K562 (cell line): ENCODE results near the gene THAP6. TPM values are rescaled to one million over a fixed set of nuclear protein-coding genes. Genes with fewer than 3 reads are reported as not detected.

Source experiments
- ATAC-seq: fragments of 200-7000 bp; cut with Tn5 transposase; 3 replicates; pipeline ENCODE4 v1.9.1; 2020; ENCODE audit warnings: moderate library complexity
- BruUV-seq: library from RNA; stranded (reverse); fragments of 400-500 nt; replicated peaks from 2 replicates; lab custom pipeline; 2021; lab: Mats Ljungman, UMichigan
- CTCF ChIA-PET: fragments of 300-600 bp; formaldehyde crosslinking; extraction: SDS; loops from one replicate; lab custom pipeline; 2021; ENCODE audit warnings: low intra/inter-chr PET ratio; lab: Yijun Ruan, JAX
- POLR2A ChIA-PET: fragments of 300-600, 350-650 bp; sonication (Branson Sonifier 250); formaldehyde crosslinking; extraction: SDS; loops from one replicate; lab custom pipeline; 2021; ENCODE audit warnings: antibody characterized with exemption, inconsistent platforms; lab: Yijun Ruan, JAX
- DNase-seq, 4 experiments: peaks; one replicate each; pipeline versions ENCODE4 v3.0.0 to v3.0.0-alpha.2; 2011 to 2018; ENCODE audit warnings: low spot score in 3 of 4, mixed read lengths in 3 of 4; ENCODE audit errors: extremely low read depth in 1 of 4
- FAIRE-seq: peaks from 2 replicates; lab custom pipeline; 2011; peaks lifted over from hg19 to GRCh38; lab: Jason Lieb, UNC
- H2AFZ ChIP-seq: 2 replicates; pipeline ENCODE4 v1.6.0; 2011; ENCODE audit warnings: low read depth, low read length, control low read depth, inconsistent platforms
- H3K27ac ChIP-seq: fragments of 200-600 bp; 3 replicates; pipeline ENCODE4 v1.8.0; 2011; ENCODE audit warnings: low read depth, mild to moderate bottlenecking, control low read depth, inconsistent platforms, low read length, moderate library complexity, mixed read lengths; ENCODE audit errors: extremely low read depth
- H3K27me3 ChIP-seq, 2 experiments: fragments of 300-600 bp in 1 of 2; 2 replicates in 1 of 2; 3 replicates in 1 of 2; pipeline versions ENCODE4 v1.6.0 to v1.8.0; 2011; ENCODE audit warnings: inconsistent platforms in 2 of 2, low read length in 2 of 2, mild to moderate bottlenecking in 1 of 2, mixed read lengths in 1 of 2, moderate library complexity in 1 of 2; ENCODE audit not compliant: control insufficient read depth in 2 of 2, insufficient read depth in 2 of 2
- H3K36me3 ChIP-seq: fragments of 300-600 bp; 3 replicates; pipeline ENCODE4 v1.8.0; 2011; ENCODE audit warnings: mild to moderate bottlenecking, low read length, inconsistent platforms; ENCODE audit not compliant: control insufficient read depth, insufficient read depth
- H3K4me1 ChIP-seq, 2 experiments: fragments of 200-600 bp in 1 of 2; replicated peaks in 1 of 2; 2 replicates in 1 of 2; 3 replicates in 1 of 2; pipeline versions ENCODE4 v1.5.1 to v1.8.0; 2011; ENCODE audit warnings: inconsistent platforms in 2 of 2, low read length in 2 of 2, mild to moderate bottlenecking in 1 of 2, mixed read lengths in 1 of 2, moderate library complexity in 1 of 2; ENCODE audit not compliant: control insufficient read depth in 2 of 2, insufficient read depth in 2 of 2
- H3K4me2 ChIP-seq: 2 replicates; pipeline ENCODE4 v1.6.1; 2011; ENCODE audit warnings: low read length, control low read depth, inconsistent platforms, mixed read lengths; ENCODE audit not compliant: insufficient read depth
- H3K4me3 ChIP-seq: fragments of 200-600 bp; sonication (generic), shearing (Covaris generic); 2 replicates; pipeline ENCODE4 v1.5.1; 2016; ENCODE audit warnings: control low read depth, inconsistent platforms
- H3K79me2 ChIP-seq: fragments of 200-600 bp; 3 replicates; pipeline ENCODE4 v1.8.0; 2011; ENCODE audit warnings: low read length, inconsistent platforms; ENCODE audit not compliant: control insufficient read depth, insufficient read depth
- H3K9ac ChIP-seq, 2 experiments: 2 replicates each; pipeline versions ENCODE4 v1.6.0 to v1.6.1; 2011; ENCODE audit warnings: low read depth in 2 of 2, low read length in 2 of 2, control low read depth in 1 of 2, inconsistent platforms in 1 of 2, mild to moderate bottlenecking in 1 of 2, mixed read lengths in 1 of 2; ENCODE audit not compliant: insufficient read depth in 1 of 2
- H3K9me1 ChIP-seq: one replicate; pipeline ENCODE4 v1.6.0; 2011; ENCODE audit warnings: inconsistent platforms, mild to moderate bottlenecking, low read length, moderate library complexity; ENCODE audit not compliant: control insufficient read depth, insufficient read depth
- H3K9me3 ChIP-seq: replicated peaks from 2 replicates; pipeline ENCODE4 v1.5.1; 2011; ENCODE audit warnings: low read depth, low read length, inconsistent platforms; ENCODE audit not compliant: control insufficient read depth, insufficient read depth
- H4K20me1 ChIP-seq: replicated peaks from 2 replicates; pipeline ENCODE4 v1.6.1; 2011; ENCODE audit warnings: low read length, inconsistent platforms, mixed read lengths; ENCODE audit not compliant: control insufficient read depth, insufficient read depth
- ARID2 ChIP-seq: fragments of 450-650 bp; IDR thresholded peaks from 2 replicates; pipeline ENCODE4 v1.6.1; 2017; ENCODE audit warnings: antibody characterized with exemption, mild to moderate bottlenecking
- CAMTA2 ChIP-seq: fragments of 250-450 bp; sonication (Bioruptor Pico); conservative IDR thresholded peaks from 2 replicates; pipeline ENCODE4 v1.5.1; 2022
- CBFA2T2 ChIP-seq: fragments of 450-650 bp; conservative IDR thresholded peaks from 2 replicates; pipeline ENCODE4 v1.6.1; 2017; ENCODE audit warnings: mild to moderate bottlenecking
- FOXP1 ChIP-seq: sonication (generic); formaldehyde crosslinking; IDR thresholded peaks from 2 replicates; pipeline ENCODE4 v1.8.0; 2022; ENCODE audit warnings: mild to moderate bottlenecking, missing genetic modification reagents
- MCM3 ChIP-seq: fragments of 450-650 bp; IDR thresholded peaks from 2 replicates; pipeline ENCODE4 v1.6.1; 2016
- NELFE ChIP-seq: IDR thresholded peaks from 2 replicates; pipeline ENCODE4 v1.6.1; 2011; ENCODE audit warnings: mild to moderate bottlenecking; ENCODE audit not compliant: insufficient read depth, insufficient read length
- POLR2AphosphoS2 ChIP-seq: IDR thresholded peaks from 2 replicates; pipeline ENCODE4 v1.6.1; 2012; ENCODE audit warnings: low read length, improper control_type of control experiment
- TAF15 ChIP-seq: fragments of 200-400 bp; formaldehyde crosslinking; IDR thresholded peaks from 2 replicates; pipeline ENCODE4 v1.6.1; 2017; ENCODE audit warnings: mild to moderate bottlenecking, low read depth, low read length, moderate library complexity
- ZBTB1 ChIP-seq: sonication (generic); formaldehyde crosslinking; IDR thresholded peaks from 2 replicates; pipeline ENCODE4 v1.8.1; 2023; ENCODE audit warnings: missing genetic modification reagents, low read depth, mild to moderate bottlenecking, borderline replicate concordance
- WGBS: fragments of 100-300 bp; shearing (Covaris generic); methylation state at CpG from one replicate; pipeline ENCODE4 v1.1.6; 2016; ENCODE audit warnings: low coverage, mixed read lengths; ENCODE audit not compliant: insufficient coverage; ENCODE audit errors: missing lambda C conversion rate; 5-methylcytosine and 5-hydroxymethylcytosine counted together
- in situ Hi-C: fragments of 300-500 bp; cut with MboI; formaldehyde crosslinking; loops from 4 replicates; pipeline ENCODE4 v1.15.0; 2018; ENCODE audit warnings: inconsistent platforms, mixed read lengths
- intact Hi-C: fragments of 100-400 bp; cut with micrococcal nuclease; formaldehyde crosslinking; loops from 2 replicates; pipeline ENCODE4 v1.14.2; 2022
- polyA plus RNA-seq, 8 experiments: library from polyadenylated mRNA; depleted of rRNA in 4 of 8; stranded (reverse) in 5 of 8; unstranded in 3 of 8; fragments of >200 nt; fragmentation: Nextera tagmentation in 2 of 8; fragmentation: Illumina TruSeq in 1 of 8; extraction: Ambion mirVana in 2 of 8; extraction: Trizol in 1 of 8; gene quantifications; 2 replicates each; pipeline versions ENCODE4 v1.2.1 to v1.2.3, GENCODE V29; 2011 to 2014; ENCODE audit warnings: inconsistent platforms in 1 of 8, missing spikeins in 1 of 8
- total RNA-seq, 7 experiments: library from RNA; depleted of rRNA in 6 of 7; stranded (reverse); fragments of >200 nt in 6 of 7; fragmentation: Illumina TruSeq in 2 of 7; extraction: Trizol in 2 of 7; gene quantifications; 2 replicates each; pipeline versions ENCODE4 v1.2.1 to v1.2.3, GENCODE V29; 2011 to 2021; ENCODE audit warnings: low replicate concordance in 1 of 7
- TF ChIP-seq, protein P1 (sequence below): fragments of 250-450 bp; sonication (Bioruptor Pico); IDR thresholded peaks from 2 replicates; pipeline ENCODE4 v1.5.0; 2021; ENCODE audit warnings: mild to moderate bottlenecking, borderline replicate concordance
- TF ChIP-seq, protein P2 (sequence below), 3 experiments: fragments of 200-800 bp in 1 of 3; sonication (Bioruptor generic) in 1 of 3; sonication (generic) in 1 of 3; formaldehyde crosslinking in 1 of 3; IDR thresholded peaks; 2 replicates each; pipeline versions ENCODE4 v1.6.1 to v1.8.0; 2016 to 2022; ENCODE audit warnings: mild to moderate bottlenecking in 2 of 3, missing compliant biosample characterization in 2 of 3, missing genetic modification characterization in 2 of 3, missing genetic modification reagents in 1 of 3
- TF ChIP-seq, protein P3 (sequence below): fragments of 450-650 bp; formaldehyde crosslinking; IDR thresholded peaks from 2 replicates; pipeline ENCODE4 v1.4.0; 2020; ENCODE audit warnings: mild to moderate bottlenecking, mixed read lengths
- TF ChIP-seq, protein P4 (sequence below): sonication (generic); formaldehyde crosslinking; IDR thresholded peaks from 2 replicates; pipeline ENCODE4 v1.8.1; 2023; ENCODE audit warnings: mild to moderate bottlenecking, missing genetic modification reagents
- TF ChIP-seq, protein P5 (sequence below), 2 experiments: fragments of 450-650 bp; conservative IDR thresholded peaks; 2 replicates each; pipeline ENCODE4 v1.6.1; 2017; ENCODE audit warnings: mild to moderate bottlenecking in 2 of 2, moderate library complexity in 2 of 2

THAP6 gene
- total and polyA plus RNA-seq, 9 of the 15 experiments (the other 6 are each of a cell fraction or from before 2014, with no cell fraction given) = 8.9 to 30.4 (median 17.3) TPM

DNA sequence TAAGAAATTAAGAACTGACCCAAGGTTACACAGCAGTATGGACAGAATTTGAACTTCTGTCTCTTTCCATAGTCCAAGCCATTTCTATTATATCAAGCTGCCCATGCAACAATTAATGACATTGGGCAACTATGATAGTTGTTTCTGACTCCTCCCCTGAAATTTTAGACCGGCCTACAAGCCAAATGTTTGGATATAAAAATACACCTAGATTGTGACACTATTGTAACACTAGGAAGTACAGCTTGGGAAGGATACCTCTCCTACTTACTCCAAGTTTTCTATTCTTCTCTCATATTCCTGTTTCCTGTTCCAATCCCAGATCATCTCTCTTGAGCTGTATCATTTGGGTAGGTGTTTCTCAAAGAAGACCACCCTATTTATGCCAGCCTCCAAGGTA, 43.5 kb upstream of the THAP6 start:
- no peaks in the 10 kb centered on the region for H3K36me3 ChIP-seq
- ATAC-seq (no peak), DNase-seq (no peak), FAIRE-seq (no peak)
- in situ Hi-C loops = no loop called here
- H3K4me1 ChIP-seq = no peaks in the 10 kb centered on the region
- no peak overlapping the region for H3K9ac ChIP-seq
- no peaks in the 10 kb centered on the region for H3K79me2 ChIP-seq
- no peaks in the 10 kb centered on the region for H3K27me3 ChIP-seq
- H2AFZ ChIP-seq = no peak overlapping the region
- H3K4me2 ChIP-seq = no peak overlapping the region
- no peaks in the 10 kb centered on the region for H4K20me1 ChIP-seq
- ChIA-PET CTCF (no interaction called here), POLR2A (interaction anchor here (0.7 kb wide), 1 partner anchor 9 kb away, joined by 3 read pairs; no protein-coding TSS in a partner anchor)
- H3K27ac ChIP-seq = no peak overlapping the region
- no TSS peak for BruUV-seq
- H3K4me3 ChIP-seq = no peak overlapping the region
- WGBS = 46% methylated on average over 1 of the region's 1 CpG
- intact Hi-C loops = loop anchor here (10.0 kb wide), 1 partner anchor 596 kb away; no protein-coding TSS in a partner anchor
- H3K9me3 ChIP-seq = no peaks in the 10 kb centered on the region
- no peaks in the 10 kb centered on the region for H3K9me1 ChIP-seq
- TF ChIP-seq ZBTB1 (no peak), TAF15 (no peak), ARID2 (no peak), POLR2AphosphoS2 (no peak), NELFE (no peak), CAMTA2 (CRISPR knock-in tag) (no peak), MCM3 (no peak), CBFA2T2 (no peak), FOXP1 (CRISPR knock-in tag) (no peak)
- TF ChIP-seq, protein P1, sequence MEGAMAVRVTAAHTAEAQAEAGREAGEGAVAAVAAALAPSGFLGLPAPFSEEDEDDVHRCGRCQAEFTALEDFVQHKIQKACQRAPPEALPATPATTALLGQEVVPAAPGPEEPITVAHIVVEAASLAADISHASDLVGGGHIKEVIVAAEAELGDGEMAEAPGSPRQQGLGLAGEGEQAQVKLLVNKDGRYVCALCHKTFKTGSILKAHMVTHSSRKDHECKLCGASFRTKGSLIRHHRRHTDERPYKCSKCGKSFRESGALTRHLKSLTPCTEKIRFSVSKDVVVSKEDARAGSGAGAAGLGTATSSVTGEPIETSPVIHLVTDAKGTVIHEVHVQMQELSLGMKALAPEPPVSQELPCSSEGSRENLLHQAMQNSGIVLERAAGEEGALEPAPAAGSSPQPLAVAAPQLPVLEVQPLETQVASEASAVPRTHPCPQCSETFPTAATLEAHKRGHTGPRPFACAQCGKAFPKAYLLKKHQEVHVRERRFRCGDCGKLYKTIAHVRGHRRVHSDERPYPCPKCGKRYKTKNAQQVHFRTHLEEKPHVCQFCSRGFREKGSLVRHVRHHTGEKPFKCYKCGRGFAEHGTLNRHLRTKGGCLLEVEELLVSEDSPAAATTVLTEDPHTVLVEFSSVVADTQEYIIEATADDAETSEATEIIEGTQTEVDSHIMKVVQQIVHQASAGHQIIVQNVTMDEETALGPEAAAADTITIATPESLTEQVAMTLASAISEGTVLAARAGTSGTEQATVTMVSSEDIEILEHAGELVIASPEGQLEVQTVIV (CRISPR knock-in tag) = no peak
- TF ChIP-seq, protein P2, sequence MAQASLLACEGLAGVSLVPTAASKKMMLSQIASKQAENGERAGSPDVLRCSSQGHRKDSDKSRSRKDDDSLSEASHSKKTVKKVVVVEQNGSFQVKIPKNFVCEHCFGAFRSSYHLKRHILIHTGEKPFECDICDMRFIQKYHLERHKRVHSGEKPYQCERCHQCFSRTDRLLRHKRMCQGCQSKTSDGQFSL (CRISPR knock-in tag; IDR thresholded peaks at IDR 0.05) = no peak
- TF ChIP-seq, protein P2 (tag; IDR thresholded peaks at IDR 0.05) = no peak
- TF ChIP-seq, protein P3, sequence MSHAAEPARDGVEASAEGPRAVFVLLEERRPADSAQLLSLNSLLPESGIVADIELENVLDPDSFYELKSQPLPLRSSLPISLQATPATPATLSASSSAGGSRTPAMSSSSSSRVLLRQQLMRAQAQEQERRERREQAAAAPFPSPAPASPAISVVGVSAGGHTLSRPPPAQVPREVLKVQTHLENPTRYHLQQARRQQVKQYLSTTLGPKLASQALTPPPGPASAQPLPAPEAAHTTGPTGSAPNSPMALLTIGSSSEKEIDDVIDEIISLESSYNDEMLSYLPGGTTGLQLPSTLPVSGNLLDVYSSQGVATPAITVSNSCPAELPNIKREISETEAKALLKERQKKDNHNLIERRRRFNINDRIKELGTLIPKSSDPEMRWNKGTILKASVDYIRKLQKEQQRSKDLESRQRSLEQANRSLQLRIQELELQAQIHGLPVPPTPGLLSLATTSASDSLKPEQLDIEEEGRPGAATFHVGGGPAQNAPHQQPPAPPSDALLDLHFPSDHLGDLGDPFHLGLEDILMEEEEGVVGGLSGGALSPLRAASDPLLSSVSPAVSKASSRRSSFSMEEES (CRISPR knock-in tag) = no peak
- TF ChIP-seq, protein P4, sequence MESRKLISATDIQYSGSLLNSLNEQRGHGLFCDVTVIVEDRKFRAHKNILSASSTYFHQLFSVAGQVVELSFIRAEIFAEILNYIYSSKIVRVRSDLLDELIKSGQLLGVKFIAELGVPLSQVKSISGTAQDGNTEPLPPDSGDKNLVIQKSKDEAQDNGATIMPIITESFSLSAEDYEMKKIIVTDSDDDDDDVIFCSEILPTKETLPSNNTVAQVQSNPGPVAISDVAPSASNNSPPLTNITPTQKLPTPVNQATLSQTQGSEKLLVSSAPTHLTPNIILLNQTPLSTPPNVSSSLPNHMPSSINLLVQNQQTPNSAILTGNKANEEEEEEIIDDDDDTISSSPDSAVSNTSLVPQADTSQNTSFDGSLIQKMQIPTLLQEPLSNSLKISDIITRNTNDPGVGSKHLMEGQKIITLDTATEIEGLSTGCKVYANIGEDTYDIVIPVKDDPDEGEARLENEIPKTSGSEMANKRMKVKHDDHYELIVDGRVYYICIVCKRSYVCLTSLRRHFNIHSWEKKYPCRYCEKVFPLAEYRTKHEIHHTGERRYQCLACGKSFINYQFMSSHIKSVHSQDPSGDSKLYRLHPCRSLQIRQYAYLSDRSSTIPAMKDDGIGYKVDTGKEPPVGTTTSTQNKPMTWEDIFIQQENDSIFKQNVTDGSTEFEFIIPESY (CRISPR knock-in tag) = no peak
- TF ChIP-seq, protein P5, sequence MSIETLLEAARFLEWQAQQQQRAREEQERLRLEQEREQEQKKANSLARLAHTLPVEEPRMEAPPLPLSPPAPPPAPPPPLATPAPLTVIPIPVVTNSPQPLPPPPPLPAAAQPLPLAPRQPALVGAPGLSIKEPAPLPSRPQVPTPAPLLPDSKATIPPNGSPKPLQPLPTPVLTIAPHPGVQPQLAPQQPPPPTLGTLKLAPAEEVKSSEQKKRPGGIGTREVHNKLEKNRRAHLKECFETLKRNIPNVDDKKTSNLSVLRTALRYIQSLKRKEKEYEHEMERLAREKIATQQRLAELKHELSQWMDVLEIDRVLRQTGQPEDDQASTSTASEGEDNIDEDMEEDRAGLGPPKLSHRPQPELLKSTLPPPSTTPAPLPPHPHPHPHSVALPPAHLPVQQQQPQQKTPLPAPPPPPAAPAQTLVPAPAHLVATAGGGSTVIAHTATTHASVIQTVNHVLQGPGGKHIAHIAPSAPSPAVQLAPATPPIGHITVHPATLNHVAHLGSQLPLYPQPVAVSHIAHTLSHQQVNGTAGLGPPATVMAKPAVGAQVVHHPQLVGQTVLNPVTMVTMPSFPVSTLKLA (conservative IDR thresholded peaks at IDR 0.05) = no peak
